ENCODE data around the gene R3HDM4.
"Not testable (repeated sequence)": the region's sequence is repeated elsewhere in the genome, so short reads cannot be mapped to it uniquely, and the experiment has no call there.

Gene R3HDM4

DNA sequence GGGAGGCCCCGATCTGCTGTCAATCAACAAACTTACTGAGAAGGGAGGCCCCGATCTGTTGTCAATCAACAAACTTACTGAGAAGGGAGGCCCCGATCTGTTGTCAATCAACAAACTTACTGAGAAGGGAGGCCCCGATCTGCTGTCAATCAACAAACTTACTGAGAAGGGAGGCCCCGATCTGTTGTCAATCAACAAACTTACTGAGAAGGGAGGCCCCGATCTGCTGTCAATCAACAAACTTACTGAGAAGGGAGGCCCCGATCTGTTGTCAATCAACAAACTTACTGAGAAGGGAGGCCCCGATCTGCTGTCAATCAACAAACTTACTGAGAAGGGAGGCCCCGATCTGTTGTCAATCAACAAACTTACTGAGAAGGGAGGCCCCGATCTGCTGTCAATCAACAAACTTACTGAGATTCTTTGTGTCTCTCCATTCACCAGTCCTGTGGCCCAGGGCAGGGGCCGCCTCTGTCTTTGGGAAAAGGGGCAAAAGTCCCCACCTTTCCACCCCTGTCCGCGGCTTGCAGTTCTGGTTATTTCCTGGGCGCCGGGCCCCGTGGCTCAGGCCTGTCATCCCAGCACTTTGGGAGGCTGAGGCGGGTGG is 59.3 kb downstream of the R3HDM4 start:
- DNase-seq: not testable (repeated sequence)

DNA sequence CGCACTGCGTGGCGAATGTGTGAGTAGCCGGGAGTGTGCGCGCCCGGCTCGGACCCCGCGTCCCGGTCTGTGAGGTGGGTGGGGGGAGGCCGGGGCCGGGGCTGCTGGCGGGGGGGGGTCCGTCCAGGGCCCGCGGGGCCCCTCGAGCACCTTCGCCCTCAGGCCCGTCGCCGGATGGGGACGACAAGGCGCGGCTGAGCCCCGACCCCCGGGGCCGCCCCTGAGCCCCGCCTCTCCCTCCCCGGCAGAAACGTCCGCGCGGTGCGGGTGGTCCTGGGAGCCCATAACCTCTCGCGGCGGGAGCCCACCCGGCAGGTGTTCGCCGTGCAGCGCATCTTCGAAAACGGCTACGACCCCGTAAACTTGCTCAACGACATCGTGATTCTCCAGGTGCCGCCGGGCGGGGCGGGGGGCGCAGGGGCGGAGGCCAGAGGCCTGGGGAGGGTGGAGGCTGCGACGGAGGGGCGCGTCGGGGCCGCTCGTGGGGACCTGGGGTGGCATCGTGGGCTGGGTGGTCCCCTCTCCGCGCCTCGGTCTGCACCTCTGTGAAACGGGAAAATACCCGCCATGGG is 59.9 kb downstream of the R3HDM4 start:
- DNase-seq: no peak

DNA sequence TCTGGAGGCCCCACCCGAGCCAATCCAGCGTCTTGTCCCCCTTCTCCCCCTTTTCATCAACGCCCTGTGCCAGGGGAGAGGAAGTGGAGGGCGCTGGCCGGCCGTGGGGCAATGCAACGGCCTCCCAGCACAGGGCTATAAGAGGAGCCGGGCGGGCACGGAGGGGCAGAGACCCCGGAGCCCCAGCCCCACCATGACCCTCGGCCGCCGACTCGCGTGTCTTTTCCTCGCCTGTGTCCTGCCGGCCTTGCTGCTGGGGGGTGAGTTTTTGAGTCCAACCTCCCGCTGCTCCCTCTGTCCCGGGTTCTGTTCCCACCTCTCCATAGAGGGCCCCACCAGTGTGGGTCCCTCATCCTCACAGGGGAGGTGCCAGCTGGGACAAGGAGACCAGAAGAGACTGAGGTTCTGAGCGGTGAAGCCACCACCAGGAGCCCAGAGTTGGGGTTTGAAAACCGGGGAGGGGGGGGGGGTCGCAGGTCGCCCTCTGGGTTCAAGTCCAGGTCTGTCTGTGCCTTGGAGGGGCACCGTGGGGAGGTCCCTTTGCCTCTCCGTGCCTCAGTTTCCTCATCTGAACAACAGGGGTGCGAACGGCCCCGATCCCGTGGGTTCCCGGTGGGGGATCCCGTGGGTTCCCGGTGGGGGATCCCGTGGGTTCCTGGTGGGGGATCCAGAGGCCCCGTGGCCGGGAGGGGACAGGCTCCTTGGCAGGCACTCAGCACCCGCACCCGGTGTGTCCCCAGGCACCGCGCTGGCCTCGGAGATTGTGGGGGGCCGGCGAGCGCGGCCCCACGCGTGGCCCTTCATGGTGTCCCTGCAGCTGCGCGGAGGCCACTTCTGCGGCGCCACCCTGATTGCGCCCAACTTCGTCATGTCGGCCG is 60.6 kb downstream of the R3HDM4 start, which contains the start of gene ELANE:
TSS of gene ELANE (plus strand) at position 168 of the 878 bp plus-strand sequence. CDS start at position 194, 26 bp downstream.
- DNase-seq: no peak

DNA sequence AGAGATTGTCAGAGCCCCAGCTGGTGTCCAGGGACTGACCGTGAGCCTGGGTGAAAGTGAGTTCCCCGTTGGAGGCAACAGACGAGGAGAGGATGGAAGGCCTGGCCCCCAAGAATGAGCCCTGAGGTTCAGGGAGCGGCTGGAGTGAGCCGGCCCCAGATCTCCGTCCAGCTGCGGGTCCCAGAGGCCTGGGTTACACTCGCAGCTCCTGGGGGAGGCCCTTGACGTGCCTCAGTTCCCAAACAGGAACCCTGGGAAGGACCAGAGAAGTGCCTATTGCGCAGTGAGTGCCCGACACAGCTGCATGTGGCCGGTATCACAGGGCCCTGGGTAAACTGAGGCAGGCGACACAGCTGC is 62.1 kb downstream of the R3HDM4 start:
- no peak for DNase-seq

DNA sequence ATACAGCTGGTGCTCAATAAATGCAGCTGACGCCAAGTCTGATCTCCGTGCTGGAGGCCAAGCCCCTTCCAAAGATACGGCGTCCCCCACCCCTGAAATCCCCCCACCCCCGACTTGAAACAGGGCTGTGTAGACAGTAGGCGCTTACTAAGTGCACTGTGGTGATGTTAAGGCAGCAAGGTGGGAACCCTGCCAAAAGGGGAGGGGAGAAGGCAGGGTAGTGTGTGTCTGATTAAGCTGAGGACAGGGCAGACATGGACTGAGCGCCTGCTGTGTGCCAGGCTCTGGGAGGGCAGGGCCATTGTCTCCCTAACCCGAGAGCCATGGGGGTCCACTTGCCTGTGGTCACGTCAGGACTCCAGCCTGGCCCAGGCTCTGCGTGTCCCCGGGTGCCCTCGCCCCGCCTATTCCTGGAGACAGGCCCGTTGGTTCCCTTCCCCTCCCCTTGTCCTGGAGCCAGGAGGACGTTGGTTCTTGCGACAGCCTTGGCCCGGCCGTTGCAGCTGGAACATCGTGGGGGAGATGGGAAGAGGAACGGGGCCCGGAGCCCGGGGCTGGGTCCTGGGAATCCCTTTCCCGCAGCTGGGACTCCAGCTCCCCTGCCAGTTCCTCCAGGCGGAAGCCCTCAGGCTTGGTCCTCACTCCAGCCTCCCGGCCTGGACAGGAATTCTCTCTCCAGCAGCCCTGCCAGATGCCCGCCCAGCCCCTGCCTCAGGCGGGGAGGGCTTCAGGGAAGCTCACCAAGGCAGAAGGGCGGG is 62.6 kb downstream of the R3HDM4 start:
- DNase-seq: peak; percentile 59 to 73

DNA sequence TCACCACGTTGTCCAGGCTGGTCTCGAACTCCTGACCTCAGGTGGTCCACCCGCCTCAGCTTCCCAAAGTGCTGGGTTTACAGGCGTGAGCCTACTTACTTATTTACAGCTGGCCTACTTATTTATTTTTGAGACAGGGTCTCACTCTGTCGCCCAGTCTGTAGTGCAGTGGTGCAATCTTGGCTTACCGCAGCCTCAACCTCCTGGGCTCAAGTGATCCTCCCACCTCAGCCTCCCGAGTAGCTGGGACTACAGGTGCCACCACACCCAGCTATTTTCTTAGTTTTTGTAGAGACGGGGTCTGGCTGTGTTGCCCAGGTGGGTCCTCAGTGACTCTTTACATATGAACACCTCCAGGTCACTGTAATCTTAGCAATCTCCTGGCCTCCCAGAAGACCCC is 63.8 kb downstream of the R3HDM4 start:
- not testable (repeated sequence) for DNase-seq

DNA sequence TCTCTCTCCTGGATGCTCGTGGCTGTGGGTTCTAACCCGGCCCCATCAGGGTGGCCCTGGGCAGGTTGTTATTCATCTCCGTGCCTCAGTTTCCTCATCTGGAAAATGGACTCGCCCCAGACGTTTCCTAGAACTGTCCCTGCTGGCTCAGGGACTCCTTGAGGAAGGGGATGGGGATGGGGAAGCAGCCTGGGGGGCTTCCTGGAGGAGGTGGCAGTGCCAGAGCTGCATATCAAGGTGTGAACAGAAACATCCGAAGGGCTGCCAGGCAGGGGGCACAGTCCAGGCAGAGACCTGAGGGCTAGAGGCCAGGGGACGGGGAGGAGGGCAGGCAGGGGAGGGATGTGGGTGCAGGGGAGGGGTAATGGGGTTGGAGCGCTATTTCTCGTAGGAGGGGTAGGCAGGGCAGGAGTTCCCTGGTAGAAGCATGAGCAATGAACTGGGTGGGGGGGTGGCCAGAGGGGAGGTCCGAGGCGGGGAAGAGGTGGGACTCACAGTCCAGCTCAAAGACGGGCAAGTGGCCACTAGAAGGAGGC is 64.6 kb downstream of the R3HDM4 start:
- DNase-seq: no peak
